Endodermal cell (in vitro differentiated cells): ENCODE data around the gene ADK. TPM values are rescaled to one million over a fixed set of nuclear protein-coding genes. Genes with fewer than 3 reads are reported as not detected.

Experiments used
- DNase-seq: peaks from one replicate; pipeline ENCODE4 v3.0.0-alpha.2; 2017
- H3K27ac ChIP-seq: 2 replicates; pipeline ENCODE4 v1.5.1; 2013; ENCODE audit warnings: mild to moderate bottlenecking, low read depth, low read length, moderate library complexity
- H3K27me3 ChIP-seq: 2 replicates; pipeline ENCODE4 v1.6.1; 2013; ENCODE audit warnings: mild to moderate bottlenecking, low read length, moderate library complexity; ENCODE audit not compliant: insufficient read depth, control insufficient read depth, poor library complexity, severe bottlenecking
- H3K36me3 ChIP-seq: 2 replicates; pipeline ENCODE4 v1.7.0; 2013; ENCODE audit warnings: mild to moderate bottlenecking, low read length, moderate library complexity; ENCODE audit not compliant: control insufficient read depth, insufficient read depth
- H3K4me1 ChIP-seq: one replicate; pipeline ENCODE4 v1.7.0; 2013; ENCODE audit warnings: low read length; ENCODE audit not compliant: control insufficient read depth, insufficient read depth
- H3K4me3 ChIP-seq: 2 replicates; pipeline ENCODE4 v1.5.1; 2013; ENCODE audit warnings: mild to moderate bottlenecking, low read length, moderate library complexity
- H3K9ac ChIP-seq: 2 replicates; pipeline ENCODE4 v1.6.1; 2013; ENCODE audit warnings: mild to moderate bottlenecking, low read length, moderate library complexity; ENCODE audit not compliant: poor library complexity, severe bottlenecking; ENCODE audit errors: extremely low read depth
- H3K9me3 ChIP-seq: 2 replicates; pipeline ENCODE4 v1.6.1; 2013; ENCODE audit warnings: mild to moderate bottlenecking, low read length, moderate library complexity; ENCODE audit not compliant: control insufficient read depth
- H3K27ac Mint-ChIP-seq: 2 replicates; pipeline ENCODE4 v1.8.0; 2020; ENCODE audit warnings: mixed read lengths
- H3K27me3 Mint-ChIP-seq: 2 replicates; pipeline ENCODE4 v1.8.0; 2021; ENCODE audit warnings: mild to moderate bottlenecking, mixed read lengths; ENCODE audit not compliant: insufficient read depth
- H3K36me3 Mint-ChIP-seq: 2 replicates; pipeline ENCODE4 v1.8.0; 2020; ENCODE audit warnings: low read depth, mixed read lengths
- H3K4me1 Mint-ChIP-seq: 2 replicates; pipeline ENCODE4 v1.8.0; 2020; ENCODE audit warnings: mixed read lengths
- H3K4me3 Mint-ChIP-seq: 2 replicates; pipeline ENCODE4 v1.8.0; 2020; ENCODE audit warnings: mild to moderate bottlenecking, moderate library complexity, mixed read lengths
- H3K9me3 Mint-ChIP-seq: 2 replicates; pipeline ENCODE4 v1.8.0; 2020; ENCODE audit warnings: mild to moderate bottlenecking, mixed read lengths
- WGBS, 2 experiments: methylation state at CpG; one replicate each; pipeline versions ENCODE4 v1.1.5 to v1.1.7; 2013; ENCODE audit warnings: missing lambda C conversion rate in 2 of 2, mixed read lengths in 1 of 2; ENCODE audit not compliant: insufficient coverage in 1 of 2, insufficient read length in 1 of 2; 5-methylcytosine and 5-hydroxymethylcytosine counted together
- total RNA-seq, 2 donors: library from RNA; stranded (reverse); fragmentation: NEBNext Ultra II Directional in 1 of 2; extraction: Animal tissue kit (Norgen Biotek cat#: 25700) in 1 of 2; gene quantifications; 2 replicates in 1 of 2; 3 replicates in 1 of 2; pipeline ENCODE4 v1.2.1, GENCODE V29; 2021
- TF ChIP-seq, protein P1 (sequence below): fragments of 200-600 bp; sonication (generic); conservative IDR thresholded peaks from 2 replicates; pipeline ENCODE4 v1.5.0; 2021; ENCODE audit warnings: antibody characterized with exemption, mild to moderate bottlenecking

Gene ADK
- total RNA-seq, 2 donors from 2014 or later, result 23.6 to 36.7 TPM

DNA sequence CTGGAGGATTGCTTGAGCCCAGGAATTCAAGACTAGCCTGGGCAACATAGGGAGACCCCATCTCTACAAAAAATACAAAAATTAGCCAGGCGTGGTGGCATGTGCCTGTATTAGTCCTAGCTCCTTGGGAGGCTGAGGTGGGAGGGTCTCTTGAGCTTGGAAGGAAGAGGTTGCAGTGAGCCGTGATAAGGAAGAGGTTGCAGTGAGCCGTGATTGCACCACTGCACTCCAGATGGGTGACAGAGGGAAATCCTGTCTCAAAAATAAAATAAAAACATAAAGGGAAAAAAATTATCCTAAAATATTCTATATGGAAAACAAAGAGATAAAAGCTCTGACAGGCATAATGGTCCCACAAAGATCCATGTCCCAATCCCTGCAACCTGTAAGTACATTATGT lies 587.5 kb downstream of the ADK start:
- Histone ChIP-seq H3K9me3 (peaks cover 5% of the 10 kb centered on the region), H3K36me3 (no peaks in the 10 kb centered on the region), H3K4me1 (peaks cover 4% of the 10 kb centered on the region), H3K4me3 (no peak overlapping the region), H3K9ac (no peak overlapping the region), H3K27ac (no peak overlapping the region), H3K27me3 (no peaks in the 10 kb centered on the region)
- no peak overlapping the region for H3K27ac Mint-ChIP-seq
- H3K9me3 Mint-ChIP-seq, result peaks cover 7% of the 10 kb centered on the region
- H3K36me3 Mint-ChIP-seq, result no peaks in the 10 kb centered on the region
- 89% methylated on average over 3 of the region's 3 CpGs; no CpG with 5 or more reads in 1 of the 2 experiments for WGBS, 2 experiments
- no peak overlapping the region for H3K4me3 Mint-ChIP-seq
- no peaks in the 10 kb centered on the region for H3K27me3 Mint-ChIP-seq
- H3K4me1 Mint-ChIP-seq, result peaks cover 5% of the 10 kb centered on the region
- TF ChIP-seq, protein P1, sequence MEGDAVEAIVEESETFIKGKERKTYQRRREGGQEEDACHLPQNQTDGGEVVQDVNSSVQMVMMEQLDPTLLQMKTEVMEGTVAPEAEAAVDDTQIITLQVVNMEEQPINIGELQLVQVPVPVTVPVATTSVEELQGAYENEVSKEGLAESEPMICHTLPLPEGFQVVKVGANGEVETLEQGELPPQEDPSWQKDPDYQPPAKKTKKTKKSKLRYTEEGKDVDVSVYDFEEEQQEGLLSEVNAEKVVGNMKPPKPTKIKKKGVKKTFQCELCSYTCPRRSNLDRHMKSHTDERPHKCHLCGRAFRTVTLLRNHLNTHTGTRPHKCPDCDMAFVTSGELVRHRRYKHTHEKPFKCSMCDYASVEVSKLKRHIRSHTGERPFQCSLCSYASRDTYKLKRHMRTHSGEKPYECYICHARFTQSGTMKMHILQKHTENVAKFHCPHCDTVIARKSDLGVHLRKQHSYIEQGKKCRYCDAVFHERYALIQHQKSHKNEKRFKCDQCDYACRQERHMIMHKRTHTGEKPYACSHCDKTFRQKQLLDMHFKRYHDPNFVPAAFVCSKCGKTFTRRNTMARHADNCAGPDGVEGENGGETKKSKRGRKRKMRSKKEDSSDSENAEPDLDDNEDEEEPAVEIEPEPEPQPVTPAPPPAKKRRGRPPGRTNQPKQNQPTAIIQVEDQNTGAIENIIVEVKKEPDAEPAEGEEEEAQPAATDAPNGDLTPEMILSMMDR, result no peak
- DNase-seq, result no peak

DNA sequence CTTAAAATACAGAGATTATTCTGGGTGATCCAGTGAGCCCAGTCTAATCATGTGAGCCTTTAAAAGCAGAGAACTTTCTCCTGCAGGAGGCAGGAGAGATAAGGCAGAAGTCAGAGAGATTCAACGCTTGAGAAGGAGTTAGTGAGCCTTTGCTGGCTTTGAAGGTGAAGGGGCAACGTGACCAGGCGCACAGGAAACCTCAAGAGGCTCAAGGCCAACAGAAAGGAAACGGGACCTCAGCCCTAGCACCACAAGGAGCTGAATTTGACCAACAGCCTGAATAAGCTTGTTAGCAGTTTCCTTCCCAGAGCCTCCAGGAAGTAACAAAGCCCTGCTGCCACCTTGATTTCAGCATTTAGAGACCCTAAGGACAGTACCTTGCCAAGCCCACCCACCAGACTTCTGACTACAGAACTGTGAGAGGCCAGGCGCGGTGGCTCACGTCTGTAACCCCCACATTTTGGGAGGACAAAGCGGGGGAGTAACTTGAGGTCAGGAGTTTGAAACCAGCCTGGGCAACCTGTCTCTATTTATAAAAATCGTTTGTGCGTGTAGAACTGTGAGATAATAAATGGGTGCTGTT lies 588.1 kb downstream of the ADK start:
- H3K4me1 Mint-ChIP-seq, result peaks cover 5% of the 10 kb centered on the region
- peaks cover 2% of the 10 kb centered on the region for H3K9me3 Mint-ChIP-seq
- Histone ChIP-seq H3K36me3 (no peaks in the 10 kb centered on the region), H3K9ac (no peak overlapping the region), H3K4me3 (no peak overlapping the region), H3K4me1 (peaks cover 4% of the 10 kb centered on the region), H3K27ac (no peak overlapping the region), H3K9me3 (no peaks in the 10 kb centered on the region), H3K27me3 (no peaks in the 10 kb centered on the region)
- H3K4me3 Mint-ChIP-seq, result no peak overlapping the region
- no peaks in the 10 kb centered on the region for H3K36me3 Mint-ChIP-seq
- H3K27me3 Mint-ChIP-seq, result no peaks in the 10 kb centered on the region
- DNase-seq, result peak; percentile 61
- WGBS, 2 experiments, result 76 to 84% methylated on average over 5 to 10 of the region's 10 CpGs
- TF ChIP-seq, protein P1, result peak; percentile 61
- H3K27ac Mint-ChIP-seq, result no peak overlapping the region

DNA sequence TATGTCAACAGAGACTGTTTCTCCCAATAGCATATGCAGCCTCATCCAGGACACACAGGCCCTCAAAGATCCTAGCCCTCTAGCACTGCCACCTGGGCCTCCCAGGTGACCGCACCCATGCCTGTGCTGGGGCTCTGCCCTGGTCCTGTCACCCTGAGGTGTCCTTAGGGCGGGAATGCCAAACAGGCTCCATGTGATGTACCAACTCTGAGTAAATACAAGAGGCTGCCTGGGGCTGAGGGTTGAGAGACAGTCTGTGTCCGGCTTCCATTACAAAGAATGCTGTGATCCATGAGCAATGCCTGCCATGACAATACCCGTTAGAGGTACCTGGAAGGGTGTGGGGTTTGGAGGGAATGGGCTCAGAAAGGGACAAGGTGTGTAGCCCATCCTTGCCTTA lies 592.4 kb downstream of the ADK start:
- WGBS, 2 experiments, result 88 to 93% methylated on average over 1 to 4 of the region's 4 CpGs
- Mint-ChIP-seq H3K27ac (no peak overlapping the region), H3K27me3 (no peaks in the 10 kb centered on the region), H3K4me1 (peaks cover 5% of the 10 kb centered on the region), H3K9me3 (no peaks in the 10 kb centered on the region), H3K36me3 (no peaks in the 10 kb centered on the region), H3K4me3 (no peak overlapping the region)
- peaks cover 4% of the 10 kb centered on the region for H3K4me1 ChIP-seq
- no peak overlapping the region for H3K27ac ChIP-seq
- H3K4me3 ChIP-seq, result no peak overlapping the region
- H3K9ac ChIP-seq, result no peak overlapping the region
- DNase-seq, result no peak
- TF ChIP-seq, protein P1, result no peak
- no peaks in the 10 kb centered on the region for H3K36me3 ChIP-seq
- H3K27me3 ChIP-seq, result no peaks in the 10 kb centered on the region
- H3K9me3 ChIP-seq, result no peaks in the 10 kb centered on the region
